GM18499 (cell line): ENCODE results near the gene STX16.

Experiments used
- ATAC-seq: cut with Tn5 transposase; IDR thresholded peaks from one replicate; pipeline ENCODE4 v1.9.1; 2021; ENCODE audit warnings: moderate number of reproducible peaks; ENCODE audit not compliant: insufficient read depth, unreplicated experiment

Gene STX16

DNA sequence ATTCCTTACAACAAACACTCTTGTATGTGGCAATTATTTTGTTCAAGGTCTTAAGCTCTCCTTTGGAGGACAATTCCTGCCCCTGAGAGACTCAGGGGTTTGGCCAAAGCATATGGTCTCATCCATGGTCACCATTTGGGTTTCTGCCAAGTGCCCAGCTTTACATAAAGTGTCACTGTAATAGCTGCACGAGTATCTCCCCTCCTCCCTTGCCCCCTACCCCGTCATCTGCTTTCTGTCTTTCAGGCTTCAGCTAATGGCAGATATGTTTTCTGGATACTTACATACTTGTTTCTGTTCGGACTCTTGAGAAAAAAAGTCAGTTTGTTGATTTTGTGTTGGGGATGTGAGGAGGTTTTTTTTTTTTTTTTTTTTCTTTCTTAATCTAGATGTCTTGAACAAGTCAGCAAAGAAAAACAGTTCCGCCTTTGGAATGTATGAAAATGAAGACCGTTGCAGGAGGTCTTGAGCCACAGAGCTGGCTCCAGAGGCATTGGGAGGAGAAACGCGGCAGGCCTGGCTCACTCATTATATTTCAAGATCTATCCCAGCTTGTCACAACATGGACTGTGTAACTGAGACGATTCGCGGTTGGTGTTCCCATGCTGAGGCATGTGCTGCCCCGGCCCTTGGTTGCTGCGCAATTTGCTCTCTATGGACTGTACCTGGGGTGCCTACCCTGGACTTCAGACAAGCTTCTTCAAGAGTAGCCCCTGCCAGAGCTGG lies 32.6 kb upstream of the STX16 start:
- no peak for ATAC-seq

DNA sequence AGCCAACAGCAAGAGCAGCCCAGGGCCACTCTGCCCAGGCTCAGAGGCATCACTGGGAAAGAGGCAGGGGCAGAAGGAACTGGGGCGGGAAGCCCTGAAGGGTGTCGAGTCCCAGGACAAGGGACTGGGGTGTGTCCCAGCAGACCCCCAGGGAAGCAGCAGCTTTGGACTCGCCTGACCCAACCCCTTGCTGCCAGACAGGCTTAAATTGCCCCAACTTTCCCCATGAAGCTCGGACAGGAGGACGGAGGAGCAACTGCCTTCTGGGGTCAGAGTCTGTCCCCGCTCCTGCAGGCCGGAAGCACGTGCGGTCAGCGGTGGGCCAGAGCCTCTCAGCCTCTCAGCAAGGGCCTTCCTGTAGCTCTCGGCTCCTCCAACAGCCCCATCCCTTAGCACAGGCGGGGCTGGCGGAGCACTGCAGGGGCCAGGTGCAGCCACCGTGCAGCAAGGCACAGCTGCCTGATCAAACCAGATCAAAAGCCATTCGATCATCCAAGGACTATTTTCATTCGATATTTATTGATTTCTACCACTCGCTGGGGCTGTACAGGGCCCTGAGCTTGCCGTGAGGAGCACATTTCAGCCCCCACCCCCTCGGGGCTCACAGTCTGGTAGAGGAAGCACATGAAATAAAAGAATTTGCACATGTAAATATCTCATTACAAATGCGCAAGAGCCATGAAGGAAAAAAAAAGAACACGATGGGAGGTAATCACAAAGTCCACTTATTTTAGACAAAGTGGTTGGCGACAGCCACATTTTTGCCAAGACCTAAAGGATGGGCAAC lies 31.8 kb upstream of the STX16 start:
- no peak for ATAC-seq

DNA sequence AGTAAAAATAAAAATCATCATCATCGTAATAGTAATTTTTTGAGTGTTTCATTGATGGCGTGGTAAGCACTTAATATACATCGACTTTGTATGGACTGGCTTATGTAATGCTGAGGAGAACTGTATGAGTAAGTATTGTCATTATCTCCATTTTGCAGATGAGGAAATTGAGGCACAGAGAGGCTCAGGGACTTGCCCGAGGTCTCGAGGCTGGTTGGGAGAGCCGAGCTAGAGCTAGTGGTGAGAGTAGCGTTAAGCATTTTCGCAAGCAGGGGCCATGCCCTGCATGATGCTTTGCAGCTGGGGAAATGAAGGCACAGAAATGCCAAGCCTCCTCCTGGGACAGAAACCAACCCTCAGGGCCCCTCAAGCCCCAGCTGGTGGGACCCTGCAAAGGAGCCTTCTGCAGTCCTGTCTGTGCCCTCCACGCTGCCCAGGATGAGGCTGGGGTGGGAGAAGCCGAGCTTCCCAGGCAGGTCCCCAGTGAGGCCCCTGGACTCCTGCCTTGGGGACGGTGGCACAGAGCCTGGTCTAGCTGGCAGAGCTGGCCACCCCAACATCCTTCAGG lies 31.1 kb upstream of the STX16 start:
- no peak for ATAC-seq

DNA sequence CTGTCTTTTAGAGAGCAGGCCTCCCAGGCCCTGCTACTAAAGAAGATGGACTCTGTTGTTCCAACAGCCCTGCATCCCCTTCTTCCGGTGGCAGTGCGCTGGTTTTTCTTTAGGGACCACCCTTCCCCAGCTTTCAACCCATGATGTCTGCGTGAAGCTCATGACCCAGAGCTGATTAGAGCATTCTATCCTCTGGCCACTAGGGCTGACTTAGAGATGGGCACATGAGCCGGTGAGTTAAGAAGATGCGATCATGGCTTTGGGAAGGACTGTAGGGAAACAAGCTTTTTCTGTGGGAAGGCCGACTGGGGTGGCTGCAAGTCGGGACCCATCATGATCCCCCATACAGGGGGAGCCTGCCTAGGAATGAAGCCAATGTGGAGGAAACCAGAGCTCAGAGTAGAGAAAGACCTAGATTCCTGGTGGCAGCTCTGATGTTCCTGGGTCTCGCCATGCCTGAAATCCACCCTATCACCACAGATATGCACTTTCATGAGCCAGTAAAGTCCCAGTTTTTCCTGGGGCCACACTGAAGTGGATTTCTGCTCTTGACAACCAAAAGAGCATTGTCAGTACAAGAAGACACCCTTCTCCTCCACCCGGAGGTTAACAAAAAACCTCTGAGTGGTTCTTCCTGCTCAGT lies 29.1 kb upstream of the STX16 start:
- ATAC-seq, result no peak

DNA sequence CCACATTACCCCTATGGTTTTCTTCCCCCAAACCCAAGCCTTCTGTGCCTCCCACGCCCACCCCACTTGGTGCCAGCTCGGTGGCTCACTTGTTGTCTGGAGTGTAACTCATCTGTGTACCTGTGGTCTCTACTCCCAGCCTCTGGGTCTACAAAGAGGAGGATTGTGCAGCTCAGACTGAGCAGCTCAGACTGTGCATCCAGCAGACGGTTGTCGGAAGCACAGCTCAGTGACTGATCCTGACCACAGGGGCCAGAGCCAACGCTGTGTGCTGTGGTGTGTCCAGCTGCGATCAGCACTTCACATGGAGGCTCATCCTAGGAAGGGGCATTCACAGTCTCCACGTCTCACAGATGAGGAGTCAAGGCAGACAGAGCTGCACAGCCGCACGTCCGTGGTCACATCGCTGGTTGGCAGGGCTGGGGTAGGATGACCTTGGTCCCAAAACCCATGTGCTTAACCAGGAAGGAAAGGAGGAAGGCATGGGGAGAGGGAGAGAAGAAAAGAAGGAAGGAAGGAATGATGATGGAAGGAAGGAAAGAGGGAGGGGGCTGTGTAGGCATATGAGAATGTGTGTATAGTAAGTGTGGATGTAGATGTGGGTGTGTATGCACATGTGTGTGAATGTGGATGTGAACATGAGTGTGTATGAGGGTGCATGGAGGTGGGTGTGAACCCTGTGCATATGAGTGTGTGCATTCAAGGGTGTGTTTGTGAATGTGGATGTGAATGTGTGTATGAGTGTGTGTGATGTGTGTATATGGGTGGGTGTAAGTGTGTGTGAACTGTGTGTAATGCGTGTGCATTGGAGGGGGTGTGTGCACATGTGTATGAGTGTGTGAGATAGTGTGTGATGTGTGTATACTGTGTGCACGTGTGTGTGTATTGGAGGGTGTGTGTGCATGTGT lies 28.2 kb upstream of the STX16 start:
- no peak for ATAC-seq

DNA sequence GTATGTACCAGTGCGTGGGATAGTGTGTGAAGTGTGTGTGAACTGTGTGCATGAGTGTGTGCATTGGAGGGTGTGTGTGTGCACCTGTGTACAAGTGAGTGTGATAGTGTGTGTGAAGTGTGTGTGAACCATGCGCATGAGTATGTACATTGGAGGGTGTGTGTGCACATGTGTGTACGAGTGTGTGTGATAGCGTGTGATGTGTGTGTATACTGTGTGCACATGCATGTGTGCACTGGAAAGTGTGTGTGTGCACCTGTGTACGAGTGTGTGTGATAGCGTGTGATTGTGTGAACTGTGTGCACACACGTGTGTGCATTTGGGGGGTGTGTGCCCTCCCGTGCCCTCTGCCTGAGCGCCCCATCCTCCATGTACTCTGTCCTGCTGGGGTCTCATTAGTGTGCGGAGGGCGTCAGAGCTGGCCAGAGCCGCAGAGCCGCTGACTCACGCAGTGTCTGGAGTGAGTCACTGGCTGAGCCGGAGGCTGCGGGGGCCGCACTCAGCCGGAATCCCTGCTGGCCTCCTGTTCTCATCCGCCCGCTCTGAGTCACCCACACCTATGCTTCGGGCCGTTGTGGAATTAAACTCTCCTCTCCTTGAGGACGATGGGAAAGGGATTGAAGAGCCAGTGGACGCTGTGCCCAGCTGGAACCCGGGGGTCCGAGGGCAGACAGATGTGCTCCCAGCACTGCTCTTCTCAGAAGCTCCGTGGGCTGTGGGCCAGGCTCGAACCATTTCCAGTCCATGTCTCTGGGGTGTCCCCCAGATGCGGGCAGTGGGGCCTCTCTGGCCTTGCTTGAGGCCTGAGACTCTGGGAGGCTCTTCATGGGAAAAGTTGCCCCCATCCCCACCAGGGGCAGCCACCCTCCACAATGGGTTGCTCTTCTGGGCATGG lies 27.3 kb upstream of the STX16 start:
- no peak for ATAC-seq

DNA sequence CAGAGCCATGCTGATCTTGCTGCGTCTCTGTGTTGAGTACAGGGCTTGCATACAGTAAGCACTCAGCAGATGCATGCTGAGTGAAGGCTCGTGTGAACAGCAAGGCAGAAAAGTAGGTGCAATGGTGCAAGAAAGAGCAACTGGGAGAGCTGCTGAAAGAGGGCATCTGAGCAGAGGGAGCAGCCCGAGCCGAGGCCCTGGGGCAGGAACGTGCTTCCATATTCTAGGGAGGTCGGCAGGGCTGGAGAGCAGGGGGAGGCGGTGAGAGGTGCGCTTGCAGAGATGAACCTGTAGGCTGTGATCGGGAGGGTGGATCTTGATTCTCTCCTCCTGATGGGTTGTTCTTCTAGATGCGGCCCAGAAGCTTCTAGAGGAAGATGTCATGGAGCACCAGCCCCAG lies 26.4 kb upstream of the STX16 start:
- ATAC-seq, result no peak

DNA sequence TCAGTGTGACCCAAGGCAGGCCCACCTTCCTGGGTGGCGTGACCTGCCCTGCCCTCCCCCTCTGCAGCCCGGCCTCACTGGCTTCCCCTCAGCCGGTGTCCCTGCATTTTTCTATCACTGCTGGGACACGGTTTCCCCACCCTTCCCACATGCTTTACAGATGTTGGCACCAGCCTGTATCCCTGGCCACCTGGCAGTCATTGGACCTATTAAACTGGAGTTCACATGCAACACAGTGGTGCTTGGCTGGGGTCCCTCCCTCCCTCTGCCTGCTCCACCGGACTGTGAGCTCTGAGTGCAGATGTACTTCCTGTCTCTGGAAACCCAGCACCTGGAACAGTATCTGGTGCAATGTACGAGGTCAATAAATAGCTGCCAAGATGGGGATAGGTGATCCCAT lies 25.5 kb upstream of the STX16 start:
- ATAC-seq, result no peak

DNA sequence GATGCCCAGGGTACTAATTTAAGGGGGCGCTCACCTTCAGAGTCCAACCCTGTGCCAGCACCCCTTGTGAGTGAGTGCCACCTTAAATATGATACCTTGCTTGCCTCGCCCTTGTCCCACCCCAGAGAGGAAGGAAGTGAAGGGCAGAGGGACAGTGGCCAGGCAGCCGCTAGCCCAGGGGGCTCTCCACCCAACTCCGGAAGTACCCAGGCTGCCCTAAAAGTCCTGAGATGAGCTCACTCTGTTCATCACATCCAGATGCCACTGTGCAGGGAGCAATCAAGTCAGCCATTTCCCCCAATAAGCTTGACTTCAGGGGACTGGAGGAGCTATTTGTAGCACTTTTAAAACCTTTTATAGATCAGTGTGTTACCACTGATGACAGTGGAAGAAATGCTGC lies 25.0 kb upstream of the STX16 start:
- ATAC-seq, result no peak

DNA sequence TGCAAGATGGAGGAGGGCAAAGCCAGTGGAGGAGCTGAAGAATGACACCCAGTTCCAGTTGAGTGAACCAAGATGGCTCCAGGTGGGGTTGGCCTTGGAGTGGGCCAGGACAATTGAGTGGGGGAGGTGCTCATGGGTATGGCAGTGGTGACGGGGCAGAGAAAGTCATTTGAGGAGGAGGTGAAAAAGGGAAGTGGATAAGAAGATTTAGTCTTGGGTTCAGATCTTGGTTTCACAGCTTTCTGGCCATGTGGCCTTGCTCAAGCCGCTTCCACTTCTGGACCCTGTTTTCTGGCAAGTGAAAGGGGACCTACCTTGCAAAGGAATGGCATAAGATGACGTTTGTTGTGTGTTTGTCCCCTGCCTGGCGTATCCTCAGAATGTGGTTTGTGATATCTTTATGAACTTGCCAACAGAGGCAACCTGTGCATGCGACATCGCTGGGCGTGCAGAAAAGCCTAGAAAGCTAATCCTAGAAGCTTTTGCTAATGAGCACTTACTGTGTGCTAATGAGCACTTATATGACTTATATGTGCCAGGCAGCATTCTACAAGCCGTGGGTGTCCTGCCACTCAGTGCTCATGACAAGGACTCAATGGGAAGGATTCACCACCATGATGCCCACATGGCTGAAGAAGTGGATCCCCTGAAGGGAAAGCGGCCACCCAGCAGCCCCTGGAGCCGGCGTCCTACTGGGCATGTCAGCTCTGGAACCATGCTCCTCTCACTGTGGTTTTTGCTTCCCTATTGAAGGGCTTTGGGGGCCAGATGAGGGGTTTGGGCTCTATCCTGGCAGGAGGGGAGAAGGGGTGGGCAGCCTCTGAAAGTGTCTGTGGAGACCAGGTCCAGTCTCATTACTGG lies 23.6 kb upstream of the STX16 start:
- no peak for ATAC-seq

DNA sequence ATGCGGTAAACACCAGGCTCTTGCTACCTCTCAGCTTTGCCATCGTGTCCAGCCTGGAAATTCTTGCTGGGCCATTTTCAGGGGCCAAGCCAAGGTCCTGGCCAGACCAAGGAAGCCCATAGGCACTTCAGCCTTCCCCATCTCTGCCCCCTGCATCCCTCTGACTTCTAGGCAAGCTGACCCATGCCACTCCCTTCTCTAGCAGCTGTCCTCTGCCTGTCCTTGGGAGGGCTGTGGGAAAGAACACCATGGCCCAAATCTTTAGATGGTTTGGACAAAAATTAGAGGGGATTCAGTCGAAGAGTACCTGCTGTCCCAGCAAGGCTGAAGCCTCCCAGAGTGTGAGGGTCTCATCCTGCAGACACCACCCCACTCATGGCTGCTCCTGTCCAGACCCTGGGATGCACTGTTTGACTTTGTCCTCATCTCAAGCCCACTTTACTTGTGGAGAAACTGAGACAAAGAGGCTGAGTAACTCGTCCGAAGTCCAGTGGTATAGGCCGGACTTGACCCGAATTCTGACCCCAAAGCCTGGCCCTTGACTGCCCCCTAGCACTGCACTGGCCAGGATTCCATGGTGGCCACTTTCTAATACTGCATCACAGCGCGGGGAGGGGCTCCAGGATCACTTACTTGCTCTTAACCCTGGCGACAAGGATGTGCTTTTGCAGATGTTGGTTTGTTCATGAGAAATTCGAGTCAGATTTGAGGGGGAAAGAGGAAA lies 22.4 kb upstream of the STX16 start:
- no peak for ATAC-seq

DNA sequence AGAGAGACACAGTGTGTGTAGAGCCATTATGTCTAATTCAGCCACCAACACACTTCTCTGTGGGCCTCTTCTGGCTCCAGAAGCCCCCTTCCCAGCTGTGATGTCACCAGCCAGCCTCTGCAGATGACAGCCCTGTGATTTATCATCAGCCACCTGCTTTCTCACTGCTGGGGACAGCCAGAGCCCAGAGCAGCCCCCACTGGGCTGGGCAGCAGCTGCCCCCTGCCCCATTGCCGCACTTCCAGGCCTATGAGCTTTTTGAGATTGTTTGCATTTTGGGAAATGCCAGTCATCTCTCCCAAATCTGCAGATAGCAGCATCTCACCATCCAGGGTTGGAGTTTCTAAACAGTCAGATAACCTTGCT lies 21.9 kb upstream of the STX16 start:
- no peak for ATAC-seq

DNA sequence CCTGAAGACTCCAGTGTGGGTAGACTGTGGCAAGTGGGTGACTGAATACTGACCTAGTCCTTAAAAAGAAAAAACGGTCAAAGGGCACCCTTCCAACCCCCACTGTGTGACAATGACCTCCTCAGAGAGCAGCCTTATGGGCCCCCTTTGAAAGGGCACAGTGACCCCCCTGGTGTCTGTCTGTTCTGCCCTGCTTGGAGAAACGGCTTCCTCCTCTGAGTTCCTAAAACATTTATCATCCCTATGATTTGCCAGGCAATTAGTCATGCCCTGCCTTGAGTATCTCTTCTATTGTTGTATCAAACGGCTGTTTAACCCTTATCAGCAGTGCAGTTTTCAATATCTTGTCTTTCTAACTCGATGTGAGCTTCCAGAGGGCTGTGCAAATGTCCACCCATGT lies 21.0 kb upstream of the STX16 start:
- no peak for ATAC-seq

DNA sequence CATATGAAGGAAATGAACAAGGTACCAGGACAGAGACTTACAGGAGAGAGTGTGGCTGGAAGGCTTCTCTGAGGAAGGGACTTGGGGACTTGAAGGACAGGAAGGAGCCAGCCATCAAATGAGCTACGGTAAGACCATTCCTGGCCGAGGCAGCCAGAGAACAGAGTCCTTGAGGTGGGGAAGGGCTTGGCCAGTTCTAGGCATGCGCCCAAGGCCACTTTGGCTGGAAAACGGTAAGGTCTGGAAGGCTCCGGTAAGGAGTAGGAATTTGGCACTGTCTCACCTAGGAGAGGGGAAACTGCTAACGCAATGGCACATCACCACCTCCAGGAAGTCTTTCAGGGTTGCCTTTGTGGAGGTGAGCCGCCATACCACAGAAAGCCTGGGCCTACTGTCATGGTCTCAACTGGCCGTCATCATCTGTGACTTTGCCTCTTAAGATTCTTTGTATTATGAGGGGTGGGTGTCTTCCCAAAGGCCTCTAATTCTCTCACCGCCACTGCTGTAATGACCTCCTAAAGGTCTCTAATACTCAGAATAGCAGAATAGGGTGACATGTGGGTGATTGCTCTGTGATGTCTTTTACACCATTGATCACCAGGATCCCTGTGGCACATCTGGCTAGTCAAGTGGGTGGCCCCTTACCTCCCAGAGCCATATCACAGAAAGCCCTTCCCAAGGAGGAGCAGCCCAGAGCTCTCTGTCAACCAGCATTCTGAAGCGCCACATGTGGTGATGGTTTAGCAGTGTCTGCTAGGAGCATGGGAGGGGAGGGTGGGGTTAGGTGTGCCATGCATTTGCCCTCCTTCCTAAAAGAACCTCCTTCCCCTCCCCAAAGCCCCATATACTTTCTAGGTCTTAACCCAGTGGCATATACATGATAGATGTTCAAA lies 17.7 kb upstream of the STX16 start:
- ATAC-seq, result no peak

DNA sequence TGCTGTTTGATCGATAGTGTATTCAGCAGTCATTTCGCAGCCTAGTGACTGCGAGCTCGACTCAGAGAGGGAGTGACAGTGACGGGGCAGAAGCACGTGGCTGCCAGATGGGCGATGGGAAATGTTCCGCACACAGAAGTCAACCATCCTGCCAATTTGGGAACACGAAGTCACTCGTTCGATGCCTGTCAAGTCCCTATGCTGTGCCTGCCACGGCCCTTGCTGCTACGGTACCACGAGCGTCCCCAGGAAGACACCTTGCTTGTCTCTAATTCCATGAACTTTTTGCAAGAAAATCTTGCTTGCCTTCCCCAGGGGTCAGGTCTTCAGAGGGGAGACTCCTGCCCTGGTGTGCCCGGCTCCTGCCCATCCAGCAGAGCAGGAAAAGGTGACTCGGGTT lies 17.0 kb upstream of the STX16 start:
- ATAC-seq, result no peak

DNA sequence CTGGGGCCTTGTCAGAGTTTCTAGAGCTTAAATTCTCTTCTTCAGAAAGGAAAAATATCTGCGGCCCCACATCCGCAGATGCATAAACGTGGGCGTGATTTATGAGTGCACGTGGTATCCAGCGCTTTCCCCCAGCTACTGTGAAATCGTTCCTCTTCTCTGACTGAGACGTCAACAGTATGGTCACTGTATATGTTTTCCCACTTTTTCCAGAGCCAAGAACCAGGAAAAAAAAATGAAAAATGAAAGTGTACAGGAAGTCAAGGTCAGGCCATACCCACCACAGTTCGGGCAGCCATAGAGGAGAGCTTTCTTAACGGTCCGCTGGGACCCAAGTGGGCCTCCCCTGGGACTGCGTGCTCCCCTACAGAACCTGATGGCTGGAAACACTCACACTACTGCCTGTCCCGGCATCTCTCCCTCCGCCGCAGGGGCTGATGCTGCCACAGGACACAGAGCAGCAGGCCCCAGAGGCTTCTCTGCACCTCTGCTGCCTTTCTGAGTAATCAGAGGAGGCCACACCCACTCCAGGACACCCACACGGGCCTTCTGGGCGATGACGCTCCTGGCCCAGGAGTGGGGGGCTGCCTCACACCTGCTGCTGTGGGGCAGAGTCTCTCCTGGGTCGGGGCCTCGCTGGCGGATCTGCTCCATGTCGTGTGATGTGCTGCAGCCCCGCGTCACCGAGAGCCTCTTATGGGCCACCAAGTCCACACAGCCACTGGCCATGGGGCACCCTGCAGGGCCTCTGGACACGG lies 16.4 kb upstream of the STX16 start:
- ATAC-seq, result no peak
